Measurements from ENCODE around the gene FREY1.
A peak's percentile ranks its signal among the peaks of the same experiment; 100 is the strongest.

FREY1 gene

DNA sequence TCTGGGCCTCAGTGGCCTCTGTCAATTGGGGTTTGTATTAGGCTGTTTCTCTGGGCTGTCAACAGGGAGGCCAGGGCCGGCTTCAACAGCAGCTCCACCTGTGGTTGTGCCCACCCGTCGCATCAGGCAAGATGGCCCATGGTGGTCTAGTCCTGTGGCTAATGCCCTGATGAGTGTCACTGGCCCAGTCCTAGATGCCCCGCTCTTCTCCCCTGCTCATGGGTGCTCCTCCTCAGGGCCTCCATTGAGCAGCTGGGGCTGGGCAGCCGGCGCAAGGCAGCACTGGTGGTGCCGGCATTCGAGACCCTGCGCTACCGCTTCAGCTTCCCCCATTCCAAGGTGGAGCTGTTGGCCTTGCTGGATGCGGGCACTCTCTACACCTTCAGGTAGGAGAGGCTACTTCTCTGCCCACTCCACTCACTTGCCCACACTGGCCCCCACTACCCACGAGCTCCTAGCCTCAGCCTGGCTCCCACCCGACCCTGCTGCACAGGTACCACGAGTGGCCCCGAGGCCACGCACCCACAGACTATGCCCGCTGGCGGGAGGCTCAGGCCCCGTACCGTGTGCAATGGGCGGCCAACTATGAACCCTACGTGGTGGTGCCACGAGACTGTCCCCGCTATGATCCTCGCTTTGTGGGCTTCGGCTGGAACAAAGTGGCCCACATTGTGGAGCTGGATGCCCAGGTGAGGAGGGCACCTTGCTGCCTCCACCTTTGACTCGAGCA lies 20.8 kb upstream of the FREY1 start:
- H3K9me3 ChIP-seq (ENCODE audit: control insufficient read depth, insufficient read depth, low read depth, low read length), result no peaks in the 10 kb centered on the region
- ChIA-PET CTCF (interaction anchor here (0.7 to 2.4 kb wide), 3 partner anchors 37 to 172 kb away, joined by 3 to 7 read pairs (median 5); no protein-coding TSS in a partner anchor), POLR2A (interaction anchor here (0.9 to 1.1 kb wide), 2 partner anchors 23 to 56 kb away, joined by 3 read pairs; no protein-coding TSS in a partner anchor)
- H3K4me3 ChIP-seq (ENCODE audit: low read depth, low read length), result no peak overlapping the region
- H3K4me1 ChIP-seq (ENCODE audit: control insufficient read depth, insufficient read depth, low read length), result no peaks in the 10 kb centered on the region
- no peak overlapping the region for H3K27ac ChIP-seq (ENCODE audit: extremely low read depth, low read depth, low read length)
- peak; percentile 63; the same call in 1 of the 2 replicates for TF ChIP-seq SCRT1 (tag by site-specific recombination; IDR thresholded peaks at IDR 0.05; ENCODE audit: borderline replicate concordance)
- TF ChIP-seq ZNF174 (tag by site-specific recombination; IDR thresholded peaks at IDR 0.05), result no peak
- H3K36me3 ChIP-seq (ENCODE audit: control insufficient read depth in 2 of 2, insufficient read depth in 1 of 2, low read length in 2 of 2), result peaks cover 0 to 23% of the 10 kb centered on the region in 2 experiments; a peak in 1 of 3 replicates

GRCh38 chr11:45927332-45927683 lies 20.2 kb upstream of the FREY1 start:
- Histone ChIP-seq H3K36me3 (ENCODE audit: control insufficient read depth in 2 of 2, insufficient read depth in 1 of 2, low read length in 2 of 2) (peaks cover 0 to 22% of the 10 kb centered on the region in 2 experiments; a peak in 1 of 3 replicates), H3K9me3 (ENCODE audit: control insufficient read depth, insufficient read depth, low read depth, low read length) (no peaks in the 10 kb centered on the region), H3K27ac (ENCODE audit: extremely low read depth, low read depth, low read length) (no peak overlapping the region), H3K4me3 (ENCODE audit: low read depth, low read length) (no peak overlapping the region), H3K4me1 (ENCODE audit: control insufficient read depth, insufficient read depth, low read length) (no peaks in the 10 kb centered on the region)
- CTCF ChIA-PET, result interaction anchor here (1.8 to 2.4 kb wide), 2 partner anchors 38 to 55 kb away, joined by 5 to 7 read pairs; no protein-coding TSS in a partner anchor
- POLR2A ChIA-PET, result interaction anchor here (0.6 to 1.1 kb wide), 2 partner anchors 15 to 23 kb away, joined by 3 read pairs; no protein-coding TSS in a partner anchor
- TF ChIP-seq SP2 (tag by site-specific recombination; IDR thresholded peaks at IDR 0.05) (no peak), MZF1 (tag by site-specific recombination; IDR thresholded peaks at IDR 0.05; ENCODE audit: borderline replicate concordance) (no peak), ZNF114 (tag by site-specific recombination; IDR thresholded peaks at IDR 0.05) (no peak), ZNF571 (tag by site-specific recombination; IDR thresholded peaks at IDR 0.05) (no peak), KLF7 (tag by site-specific recombination; IDR thresholded peaks at IDR 0.05; ENCODE audit: borderline replicate concordance) (no peak), GLI2 (tag by site-specific recombination; IDR thresholded peaks at IDR 0.05; ENCODE audit: borderline replicate concordance, low read depth) (no peak), ZNF548 (tag by site-specific recombination; IDR thresholded peaks at IDR 0.05) (no peak), OSR2 (tag by site-specific recombination; IDR thresholded peaks at IDR 0.05) (no peak)

DNA sequence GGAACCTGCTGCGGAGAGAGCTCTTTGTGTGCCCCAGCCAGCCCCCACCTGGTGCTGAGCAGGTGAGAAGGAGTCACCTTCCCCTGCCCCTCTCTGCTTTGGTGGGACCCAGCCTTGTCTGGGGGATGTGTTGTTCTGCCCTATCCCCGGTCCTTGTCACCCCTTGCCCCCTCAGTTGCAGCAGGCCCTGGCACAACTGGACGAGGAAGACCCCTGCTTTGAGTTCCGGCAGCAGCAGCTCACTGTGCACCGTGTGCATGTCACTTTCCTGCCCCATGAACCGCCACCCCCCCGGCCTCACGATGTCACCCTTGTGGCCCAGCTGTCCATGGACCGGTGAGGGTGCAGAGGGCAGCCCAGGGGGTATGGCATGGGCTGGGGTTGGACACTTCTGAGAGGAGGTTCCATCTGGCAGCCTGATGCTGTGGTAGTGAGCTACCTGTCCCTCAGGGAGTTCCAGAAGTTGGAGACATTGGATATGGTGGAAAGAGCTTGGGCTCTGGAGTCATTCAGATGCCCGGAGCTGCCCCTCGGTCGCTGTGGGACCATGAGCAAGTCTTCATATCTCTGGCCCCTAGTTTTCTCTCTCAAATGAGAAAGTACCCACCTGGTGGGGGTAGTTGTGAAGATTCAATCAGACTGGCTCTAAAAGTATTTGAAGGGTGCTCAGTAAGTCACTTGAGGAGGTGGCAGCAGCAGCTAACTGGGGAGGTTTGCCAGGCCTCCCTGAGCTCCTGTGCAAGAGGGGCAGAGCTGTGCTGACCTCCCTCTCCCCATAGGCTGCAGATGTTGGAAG lies 19.7 kb upstream of the FREY1 start:
- POLR2A ChIA-PET, result interaction anchor here (0.6 to 2.6 kb wide), 3 partner anchors 13 to 24 kb away, joined by 3 to 6 read pairs (median 3); no protein-coding TSS in a partner anchor
- TF ChIP-seq SCRT2 (tag by site-specific recombination; IDR thresholded peaks at IDR 0.05), result no peak
- no peak for TF ChIP-seq GLI2 (tag by site-specific recombination; IDR thresholded peaks at IDR 0.05; ENCODE audit: borderline replicate concordance, low read depth)
- no peak for TF ChIP-seq ZNF510 (tag by site-specific recombination; IDR thresholded peaks at IDR 0.05; ENCODE audit: insufficient replicate concordance)
- no peak for TF ChIP-seq ZNF184 (tag by site-specific recombination; IDR thresholded peaks at IDR 0.05)
- TF ChIP-seq ZNF544 (tag by site-specific recombination; IDR thresholded peaks at IDR 0.05), result no peak
- TF ChIP-seq ZNF155 (tag by site-specific recombination; IDR thresholded peaks at IDR 0.05), result no peak
- TF ChIP-seq ZSCAN4 (tag by site-specific recombination; IDR thresholded peaks at IDR 0.05), result no peak
- TF ChIP-seq ZBTB11 (tag by site-specific recombination; conservative IDR thresholded peaks at IDR 0.05; ENCODE audit: low read depth), result no peak
- no peak for TF ChIP-seq OSR2 (tag by site-specific recombination; IDR thresholded peaks at IDR 0.05)
- no peak for TF ChIP-seq ZNF280C (tag by site-specific recombination; IDR thresholded peaks at IDR 0.05)
- TF ChIP-seq RBAK (tag by site-specific recombination; IDR thresholded peaks at IDR 0.05), result no peak
- TF ChIP-seq ZFP41 (tag by site-specific recombination; IDR thresholded peaks at IDR 0.05; ENCODE audit: borderline replicate concordance), result no peak

More for the DNA sequence above, 19.7 kb upstream of the FREY1 start:
- CTCF ChIA-PET, result interaction anchor here (0.5 to 2.4 kb wide), 3 partner anchors 38 to 104 kb away, joined by 4 to 7 read pairs (median 5); no protein-coding TSS in a partner anchor
- Histone ChIP-seq H3K4me1 (ENCODE audit: control insufficient read depth, insufficient read depth, low read length) (no peaks in the 10 kb centered on the region), H3K27ac (ENCODE audit: extremely low read depth, low read depth, low read length) (no peak overlapping the region), H3K36me3 (ENCODE audit: control insufficient read depth in 2 of 2, insufficient read depth in 1 of 2, low read length in 2 of 2) (peaks cover 0 to 16% of the 10 kb centered on the region in 2 experiments; a peak in 1 of 3 replicates), H3K4me3 (ENCODE audit: low read depth, low read length) (no peak overlapping the region), H3K9me3 (ENCODE audit: control insufficient read depth, insufficient read depth, low read depth, low read length) (no peaks in the 10 kb centered on the region)

Measured in HEK293 (cell line).